HepG2 (cell line): ENCODE data around the gene PHF23. TPM values are rescaled to one million over a fixed set of nuclear protein-coding genes. Genes with fewer than 3 reads are reported as not detected.

Source experiments
- CCAR2 ChIP-seq: fragments of 200-400 bp; formaldehyde crosslinking; optimal IDR thresholded peaks from 2 replicates; pipeline ENCODE3; 2018; ENCODE audit warnings: low read depth, mild to moderate bottlenecking, low read length, moderate library complexity
- FOXO1 ChIP-seq: sonication (generic); formaldehyde crosslinking; IDR thresholded peaks from 2 replicates; pipeline ENCODE4 v1.4.0; 2020; ENCODE audit warnings: missing genetic modification reagents
- HDAC2 ChIP-seq: sonication (generic); formaldehyde crosslinking; IDR thresholded peaks from 2 replicates; pipeline ENCODE4 v1.4.0; 2020; ENCODE audit warnings: missing genetic modification reagents
- HDAC6 ChIP-seq: fragments of 200-600 bp; sonication (generic); IDR thresholded peaks from 2 replicates; pipeline ENCODE4 v1.7.0; 2017; ENCODE audit warnings: mild to moderate bottlenecking, antibody characterized with exemption, low read length, low read depth
- KLF11 ChIP-seq: IDR thresholded peaks from 2 replicates; pipeline ENCODE4 v1.6.1; 2016; ENCODE audit warnings: missing compliant biosample characterization
- KLF16 ChIP-seq, 2 experiments: sonication (generic) in 1 of 2; formaldehyde crosslinking in 1 of 2; IDR thresholded peaks; 2 replicates each; pipeline versions ENCODE4 v1.6.1 to v1.8.0; 2016 to 2023; ENCODE audit warnings: missing genetic modification reagents in 2 of 2, missing compliant biosample characterization in 1 of 2
- NCOA5 ChIP-seq: sonication (generic); formaldehyde crosslinking; IDR thresholded peaks from 2 replicates; pipeline ENCODE4 v1.4.0; 2020; ENCODE audit warnings: missing genetic modification reagents
- PHF20 ChIP-seq: sonication (generic); formaldehyde crosslinking; IDR thresholded peaks from 2 replicates; pipeline ENCODE4 v1.5.0; 2020; ENCODE audit warnings: mild to moderate bottlenecking, missing genetic modification reagents
- POLR2A ChIP-seq, 2 experiments: IDR thresholded peaks; 2 replicates each; pipeline ENCODE4 v1.6.1; 2011; ENCODE audit warnings: low read depth in 2 of 2, low read length in 2 of 2, mild to moderate bottlenecking in 1 of 2, moderate library complexity in 1 of 2; ENCODE audit not compliant: insufficient read depth in 1 of 2
- POLR2AphosphoS5 ChIP-seq: IDR thresholded peaks from 2 replicates; pipeline ENCODE4 v1.6.1; 2012; ENCODE audit warnings: low read depth, low read length
- RXRB ChIP-seq: IDR thresholded peaks from 2 replicates; pipeline ENCODE4 v1.6.1; 2016; ENCODE audit warnings: borderline replicate concordance, missing genetic modification reagents, missing compliant biosample characterization
- SIN3B ChIP-seq: fragments of 150-350 bp; IDR thresholded peaks from 2 replicates; pipeline ENCODE4 v1.6.1; 2014; ENCODE audit warnings: low read length
- TEAD2 ChIP-seq: sonication (generic); formaldehyde crosslinking; IDR thresholded peaks from 2 replicates; pipeline ENCODE4 v1.9.0; 2021; ENCODE audit warnings: missing genetic modification reagents
- TSC22D2 ChIP-seq: sonication (generic); formaldehyde crosslinking; IDR thresholded peaks from 2 replicates; pipeline ENCODE4 v1.5.1; 2020; ENCODE audit warnings: missing genetic modification reagents, mild to moderate bottlenecking, borderline replicate concordance
- U2AF2 ChIP-seq: fragments of 200-400 bp; formaldehyde crosslinking; IDR thresholded peaks from 2 replicates; pipeline ENCODE4 v1.6.1; 2017; ENCODE audit warnings: low read depth, mild to moderate bottlenecking, low read length
- ZBTB7A ChIP-seq: sonication (generic); formaldehyde crosslinking; IDR thresholded peaks from 2 replicates; pipeline ENCODE4 v1.8.0; 2022; ENCODE audit warnings: mild to moderate bottlenecking, missing genetic modification reagents
- ZNF121 ChIP-seq: sonication (generic); formaldehyde crosslinking; IDR thresholded peaks from 2 replicates; pipeline ENCODE4 v1.5.0; 2020; ENCODE audit warnings: mild to moderate bottlenecking, missing genetic modification reagents
- ZNF207 ChIP-seq: fragments of 450-650 bp; IDR thresholded peaks from 2 replicates; pipeline ENCODE4 v1.6.1; 2016; ENCODE audit warnings: antibody characterized with exemption, borderline replicate concordance
- ZNF652 ChIP-seq: IDR thresholded peaks from 2 replicates; pipeline ENCODE4 v1.6.1; 2016; ENCODE audit warnings: low read depth, borderline replicate concordance
- ZNF772 ChIP-seq: sonication (generic); formaldehyde crosslinking; IDR thresholded peaks from 2 replicates; pipeline ENCODE4 v1.5.0; 2020; ENCODE audit warnings: mild to moderate bottlenecking, missing genetic modification reagents
- ZNF839 ChIP-seq: sonication (generic); formaldehyde crosslinking; IDR thresholded peaks from 2 replicates; pipeline ENCODE4 v1.4.0; 2020; ENCODE audit warnings: missing genetic modification reagents, mild to moderate bottlenecking, borderline replicate concordance
- polyA plus RNA-seq, 8 experiments: library from polyadenylated mRNA; depleted of rRNA in 3 of 8; stranded (reverse) in 7 of 8; unstranded in 1 of 8; fragments of >200 nt; fragmentation: Illumina TruSeq in 4 of 8; extraction: Trizol in 4 of 8; gene quantifications; 2 replicates each; pipeline versions ENCODE4 v1.2.1 to v1.2.3, GENCODE V29; 2011 to 2016; ENCODE audit warnings: low read depth in 4 of 8, missing spikeins in 1 of 8, mixed read lengths in 1 of 8; ENCODE audit not compliant: insufficient read depth in 1 of 8
- total RNA-seq, 5 experiments: library from RNA; depleted of rRNA; stranded (reverse); fragments of >200 nt; fragmentation: Illumina TruSeq; extraction: Trizol; gene quantifications; 2 replicates each; pipeline ENCODE4 v1.2.3, GENCODE V29; 2016; ENCODE audit warnings: low read depth in 1 of 5
- TF ChIP-seq, protein P1 (sequence below): sonication (generic); formaldehyde crosslinking; IDR thresholded peaks from 2 replicates; pipeline ENCODE4 v1.4.0; 2020; ENCODE audit warnings: missing genetic modification reagents
- TF ChIP-seq, protein P2 (sequence below): sonication (generic); formaldehyde crosslinking; IDR thresholded peaks from 2 replicates; pipeline ENCODE4 v1.5.0; 2020; ENCODE audit warnings: mild to moderate bottlenecking, missing genetic modification reagents, borderline replicate concordance

PHF23 gene
- total and polyA plus RNA-seq, 2 of the 13 experiments (the other 11 are each of a cell fraction or from before 2014, with no cell fraction given) = 27.6 to 33.2 TPM

DNA sequence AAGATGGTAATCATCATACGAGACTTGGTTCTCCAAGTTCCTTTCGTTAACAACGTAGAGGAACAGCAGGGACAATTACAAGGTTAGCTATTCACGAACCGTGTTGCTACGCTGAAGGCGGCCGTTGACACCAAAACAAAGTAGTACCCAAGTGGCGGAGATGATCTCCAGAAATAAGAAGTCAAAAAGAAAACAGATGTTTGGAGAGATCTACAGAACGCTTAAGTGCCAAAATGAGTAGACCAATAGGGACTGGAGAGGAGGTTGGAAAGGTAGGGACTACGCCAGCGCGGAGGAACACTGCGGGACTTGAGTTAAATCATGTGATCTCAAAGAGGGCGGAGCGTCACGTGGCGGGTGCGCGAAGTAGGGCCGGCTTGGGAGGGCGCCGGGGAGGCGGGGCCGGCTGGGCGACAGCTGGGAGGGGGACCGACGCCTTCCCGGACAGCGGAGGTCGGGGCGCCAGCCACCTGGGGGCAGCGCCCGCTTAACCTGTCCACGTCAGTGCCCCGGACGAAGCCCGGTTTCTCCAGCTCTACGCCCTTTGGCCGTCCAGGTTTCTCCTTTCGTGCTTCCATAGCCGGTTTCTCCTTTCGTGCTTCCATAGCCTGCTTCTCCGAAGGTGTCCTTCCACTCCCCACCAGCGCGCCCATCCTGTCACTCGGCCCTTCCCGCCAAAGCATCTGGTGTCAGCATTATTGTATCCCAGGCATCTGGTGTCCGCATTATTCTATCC, 3.6 kb upstream of the PHF23 start (continued):
- TF ChIP-seq KLF16 (CRISPR knock-in tag; IDR thresholded peaks at IDR 0.05) = peak in 1 of 2 experiments; percentile 92; a peak in 2 of 4 replicates
- TF ChIP-seq ZNF772 = no peak; the same call in 1 of the 2 replicates
- TF ChIP-seq, protein P1, sequence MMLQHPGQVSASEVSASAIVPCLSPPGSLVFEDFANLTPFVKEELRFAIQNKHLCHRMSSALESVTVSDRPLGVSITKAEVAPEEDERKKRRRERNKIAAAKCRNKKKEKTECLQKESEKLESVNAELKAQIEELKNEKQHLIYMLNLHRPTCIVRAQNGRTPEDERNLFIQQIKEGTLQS = peak; percentile 53; the same call in 1 of the 2 replicates
- TF ChIP-seq PHF20 = peak; percentile 85
- TF ChIP-seq U2AF2 = 0 out of 2 replicates have a peak, but pooled peaks have one; percentile 51
- TF ChIP-seq ZNF839 (CRISPR knock-in tag) = no peak
- peak; percentile 55; the same call in 1 of the 2 replicates for TF ChIP-seq FOXO1 (CRISPR knock-in tag)
- TF ChIP-seq ZNF207 = no peak
- peak; percentile 68 for TF ChIP-seq SIN3B
- TF ChIP-seq HDAC6 = no peak
- TF ChIP-seq ZNF652 (CRISPR knock-in tag) = no peak
- TF ChIP-seq, protein P2, sequence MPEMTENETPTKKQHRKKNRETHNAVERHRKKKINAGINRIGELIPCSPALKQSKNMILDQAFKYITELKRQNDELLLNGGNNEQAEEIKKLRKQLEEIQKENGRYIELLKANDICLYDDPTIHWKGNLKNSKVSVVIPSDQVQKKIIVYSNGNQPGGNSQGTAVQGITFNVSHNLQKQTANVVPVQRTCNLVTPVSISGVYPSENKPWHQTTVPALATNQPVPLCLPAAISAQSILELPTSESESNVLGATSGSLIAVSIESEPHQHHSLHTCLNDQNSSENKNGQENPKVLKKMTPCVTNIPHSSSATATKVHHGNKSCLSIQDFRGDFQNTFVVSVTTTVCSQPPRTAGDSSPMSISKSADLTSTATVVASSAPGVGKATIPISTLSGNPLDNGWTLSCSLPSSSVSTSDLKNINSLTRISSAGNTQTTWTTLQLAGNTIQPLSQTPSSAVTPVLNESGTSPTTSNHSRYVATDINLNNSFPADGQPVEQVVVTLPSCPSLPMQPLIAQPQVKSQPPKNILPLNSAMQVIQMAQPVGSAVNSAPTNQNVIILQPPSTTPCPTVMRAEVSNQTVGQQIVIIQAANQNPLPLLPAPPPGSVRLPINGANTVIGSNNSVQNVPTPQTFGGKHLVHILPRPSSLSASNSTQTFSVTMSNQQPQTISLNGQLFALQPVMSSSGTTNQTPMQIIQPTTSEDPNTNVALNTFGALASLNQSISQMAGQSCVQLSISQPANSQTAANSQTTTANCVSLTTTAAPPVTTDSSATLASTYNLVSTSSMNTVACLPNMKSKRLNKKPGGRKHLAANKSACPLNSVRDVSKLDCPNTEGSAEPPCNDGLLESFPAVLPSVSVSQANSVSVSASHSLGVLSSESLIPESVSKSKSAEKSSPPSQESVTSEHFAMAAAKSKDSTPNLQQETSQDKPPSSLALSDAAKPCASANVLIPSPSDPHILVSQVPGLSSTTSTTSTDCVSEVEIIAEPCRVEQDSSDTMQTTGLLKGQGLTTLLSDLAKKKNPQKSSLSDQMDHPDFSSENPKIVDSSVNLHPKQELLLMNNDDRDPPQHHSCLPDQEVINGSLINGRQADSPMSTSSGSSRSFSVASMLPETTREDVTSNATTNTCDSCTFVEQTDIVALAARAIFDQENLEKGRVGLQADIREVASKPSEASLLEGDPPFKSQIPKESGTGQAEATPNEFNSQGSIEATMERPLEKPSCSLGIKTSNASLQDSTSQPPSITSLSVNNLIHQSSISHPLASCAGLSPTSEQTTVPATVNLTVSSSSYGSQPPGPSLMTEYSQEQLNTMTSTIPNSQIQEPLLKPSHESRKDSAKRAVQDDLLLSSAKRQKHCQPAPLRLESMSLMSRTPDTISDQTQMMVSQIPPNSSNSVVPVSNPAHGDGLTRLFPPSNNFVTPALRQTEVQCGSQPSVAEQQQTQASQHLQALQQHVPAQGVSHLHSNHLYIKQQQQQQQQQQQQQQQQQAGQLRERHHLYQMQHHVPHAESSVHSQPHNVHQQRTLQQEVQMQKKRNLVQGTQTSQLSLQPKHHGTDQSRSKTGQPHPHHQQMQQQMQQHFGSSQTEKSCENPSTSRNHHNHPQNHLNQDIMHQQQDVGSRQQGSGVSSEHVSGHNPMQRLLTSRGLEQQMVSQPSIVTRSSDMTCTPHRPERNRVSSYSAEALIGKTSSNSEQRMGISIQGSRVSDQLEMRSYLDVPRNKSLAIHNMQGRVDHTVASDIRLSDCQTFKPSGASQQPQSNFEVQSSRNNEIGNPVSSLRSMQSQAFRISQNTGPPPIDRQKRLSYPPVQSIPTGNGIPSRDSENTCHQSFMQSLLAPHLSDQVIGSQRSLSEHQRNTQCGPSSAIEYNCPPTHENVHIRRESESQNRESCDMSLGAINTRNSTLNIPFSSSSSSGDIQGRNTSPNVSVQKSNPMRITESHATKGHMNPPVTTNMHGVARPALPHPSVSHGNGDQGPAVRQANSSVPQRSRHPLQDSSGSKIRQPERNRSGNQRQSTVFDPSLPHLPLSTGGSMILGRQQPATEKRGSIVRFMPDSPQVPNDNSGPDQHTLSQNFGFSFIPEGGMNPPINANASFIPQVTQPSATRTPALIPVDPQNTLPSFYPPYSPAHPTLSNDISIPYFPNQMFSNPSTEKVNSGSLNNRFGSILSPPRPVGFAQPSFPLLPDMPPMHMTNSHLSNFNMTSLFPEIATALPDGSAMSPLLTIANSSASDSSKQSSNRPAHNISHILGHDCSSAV (CRISPR knock-in tag) = no peak
- TF ChIP-seq ZBTB7A (CRISPR knock-in tag) = no peak
- TF ChIP-seq POLR2A (IDR thresholded peaks at IDR 0.05; ENCODE audit: insufficient read depth in 1 of 2, low read depth in 2 of 2, low read length in 2 of 2) = peak; percentile 22 to 66; a peak in 3 of 4 replicates
- peak; percentile 74 for TF ChIP-seq RXRB (CRISPR knock-in tag)
- TF ChIP-seq KLF11 = 0 out of 2 replicates have a peak, but pooled peaks have one; percentile 31
- peak; percentile 71 for TF ChIP-seq HDAC2 (CRISPR knock-in tag)
- TF ChIP-seq POLR2AphosphoS5 = peak; percentile 84
- peak; percentile 65 for TF ChIP-seq TSC22D2 (CRISPR knock-in tag)
- TF ChIP-seq ZNF121 = peak; percentile 33; the same call in 1 of the 2 replicates
- peak; percentile 48 for TF ChIP-seq CCAR2
- TF ChIP-seq NCOA5 (CRISPR knock-in tag) = no peak
- TF ChIP-seq TEAD2 (CRISPR knock-in tag) = no peak
